ENCODE data around the gene SDK2. TPM values are rescaled to one million over a fixed set of nuclear protein-coding genes. Genes with fewer than 3 reads are reported as not detected.
"Not testable (repeated sequence)": the region's sequence is repeated elsewhere in the genome, so short reads cannot be mapped to it uniquely, and the experiment has no call there.

SDK2 gene
- total RNA-seq, 1 donor from 2014 or later = 1.0 TPM

GRCh38 chr17:73320601-73321264 is 323.5 kb downstream of the SDK2 start:
- ATAC-seq (ENCODE audit: poor library complexity) (peak; percentile 43), DNase-seq (no peak)
- intact Hi-C loops (cut with DNase I) = no loop called here

- intact Hi-C loops (cut with DNase I) = no loop called here
- ATAC-seq (ENCODE audit: poor library complexity) (no peak), DNase-seq (no peak)
Observed at GRCh38 chr17:73319766-73320165, 324.5 kb downstream of the SDK2 start.

- ATAC-seq (ENCODE audit: poor library complexity) = no peak
- no peak for DNase-seq
- intact Hi-C loops (cut with DNase I) = no loop called here
Observed at GRCh38 chr17:73318836-73319235, 325.4 kb downstream of the SDK2 start.

- DNase-seq = no peak
- intact Hi-C loops (cut with DNase I) = no loop called here
- no peak for ATAC-seq (ENCODE audit: poor library complexity)
Observed at GRCh38 chr17:73318427-73318813, 325.8 kb downstream of the SDK2 start.

- intact Hi-C loops (cut with DNase I) = no loop called here
- DNase-seq (no peak), ATAC-seq (ENCODE audit: poor library complexity) (peak; percentile 74)
Observed at GRCh38 chr17:73317513-73318426, 326.5 kb downstream of the SDK2 start.

GRCh38 chr17:73316919-73317505 is 327.2 kb downstream of the SDK2 start:
- DNase-seq (no peak), ATAC-seq (ENCODE audit: poor library complexity) (no peak)
- intact Hi-C loops (cut with DNase I) = no loop called here

- intact Hi-C loops (cut with DNase I) = no loop called here
- no peak for DNase-seq
Observed at GRCh38 chr17:73315471-73315870, 328.8 kb downstream of the SDK2 start.

GRCh38 chr17:73313526-73314127 is 330.6 kb downstream of the SDK2 start:
- intact Hi-C loops (cut with DNase I) = loop anchor here (5.0 kb wide), 2 partner anchors 36 to 54 kb away; no protein-coding TSS in a partner anchor
- ATAC-seq (ENCODE audit: poor library complexity) (no peak), DNase-seq (no peak)

More at GRCh38 chr17:73315471-73315870, 328.8 kb downstream of the SDK2 start:
- no peak for ATAC-seq (ENCODE audit: poor library complexity)

GRCh38 chr17:73312887-73313286 is 331.4 kb downstream of the SDK2 start:
- not testable (repeated sequence) for ATAC-seq (ENCODE audit: poor library complexity); DNase-seq
- intact Hi-C loops (cut with DNase I) = loop anchor here (5.0 kb wide), 2 partner anchors 36 to 54 kb away; no protein-coding TSS in a partner anchor

- intact Hi-C loops (cut with DNase I) = loop anchor here (2.0 to 5.0 kb wide), 3 partner anchors 19 to 55 kb away; no protein-coding TSS in a partner anchor
- peak; percentile 88 for ATAC-seq (ENCODE audit: poor library complexity)
- peak; percentile 97 for DNase-seq
Observed at GRCh38 chr17:73311781-73312641, 332.2 kb downstream of the SDK2 start, which contains the start of gene CDC42EP4. TSS of gene CDC42EP4 (minus strand) at chr17:73312001. CDS start at chr17:73286500, 25,501 bp downstream.

GRCh38 chr17:73311428-73311780 is 332.8 kb downstream of the SDK2 start:
- DNase-seq = peak; percentile 73
- intact Hi-C loops (cut with DNase I) = loop anchor here (2.0 to 5.0 kb wide), 3 partner anchors 19 to 56 kb away; no protein-coding TSS in a partner anchor
- ATAC-seq (ENCODE audit: poor library complexity) = peak; percentile 28

- intact Hi-C loops (cut with DNase I) = loop anchor here (2.0 to 5.0 kb wide), 3 partner anchors 17 to 57 kb away; no protein-coding TSS in a partner anchor
- DNase-seq (no peak), ATAC-seq (ENCODE audit: poor library complexity) (no peak)
Observed at GRCh38 chr17:73309727-73310596, 334.3 kb downstream of the SDK2 start.

GRCh38 chr17:73308959-73309358 is 335.3 kb downstream of the SDK2 start:
- DNase-seq; intact Hi-C loops (cut with DNase I); ATAC-seq (ENCODE audit: poor library complexity): not testable (repeated sequence)

- intact Hi-C loops (cut with DNase I) = no loop called here
- ATAC-seq (ENCODE audit: poor library complexity) = peak; percentile 29
- DNase-seq = peak; percentile 82
Observed at GRCh38 chr17:73308017-73308823, 336.0 kb downstream of the SDK2 start.

- intact Hi-C loops (cut with DNase I) = no loop called here
- ATAC-seq (ENCODE audit: poor library complexity) (no peak), DNase-seq (peak; percentile 66)
Observed at GRCh38 chr17:73307130-73307529, 337.1 kb downstream of the SDK2 start.
